GM12878 (cell line): ENCODE measurements around the gene BBS9.

Experiments
- ATF3 ChIP-seq: IDR thresholded peaks from 2 replicates; pipeline ENCODE4 v1.6.1; 2011; ENCODE audit warnings: low read depth, mild to moderate bottlenecking, low read length, moderate library complexity, borderline replicate concordance; ENCODE audit errors: extremely low read depth
- BRCA1 ChIP-seq: IDR thresholded peaks from 2 replicates; pipeline ENCODE4 v1.6.1; 2011; ENCODE audit warnings: low read depth, low read length, improper control_type of control experiment
- CHD1 ChIP-seq: IDR thresholded peaks from 2 replicates; pipeline ENCODE4 v1.6.1; 2012; ENCODE audit warnings: low read depth, low read length, improper control_type of control experiment
- CTCF ChIP-seq, 3 experiments: IDR thresholded peaks in 2 of 3; conservative IDR thresholded peaks in 1 of 3; 2 replicates each; pipeline ENCODE4 v1.5.1; 2011; ENCODE audit warnings: low read depth in 3 of 3, low read length in 3 of 3, mild to moderate bottlenecking in 3 of 3, control low read depth in 2 of 3, moderate library complexity in 2 of 3, inconsistent platforms in 1 of 3, mixed read lengths in 1 of 3; ENCODE audit not compliant: control insufficient read depth in 2 of 3, insufficient read depth in 1 of 3; ENCODE audit errors: extremely low read depth in 1 of 3
- KDM1A ChIP-seq: fragments of 200-600 bp; sonication (generic); IDR thresholded peaks from 2 replicates; pipeline ENCODE4 v1.6.1; 2016; ENCODE audit warnings: borderline replicate concordance
- MYB ChIP-seq: fragments of 150-350 bp; IDR thresholded peaks from 2 replicates; pipeline ENCODE4 v1.6.1; 2014; ENCODE audit warnings: mild to moderate bottlenecking, low read depth, low read length, borderline replicate concordance
- POLR2A ChIP-seq: IDR thresholded peaks from 2 replicates; pipeline ENCODE4 v1.6.1; 2011; ENCODE audit warnings: low read depth, mild to moderate bottlenecking, low read length
- RFX5 ChIP-seq: IDR thresholded peaks from 2 replicates; pipeline ENCODE4 v1.6.1; 2011; ENCODE audit warnings: low read depth, low read length, improper control_type of control experiment
- ZNF24 ChIP-seq: fragments of 450-650 bp; IDR thresholded peaks from 2 replicates; pipeline ENCODE4 v1.6.1; 2017; ENCODE audit warnings: antibody characterized with exemption, mild to moderate bottlenecking
- ZZZ3 ChIP-seq: IDR thresholded peaks from 2 replicates; pipeline ENCODE4 v1.6.1; 2011; ENCODE audit warnings: low read depth; ENCODE audit not compliant: control insufficient read depth, insufficient read length

GRCh38 chr7:33457039-33457438, 327.7 kb downstream of the BBS9 start:
- no peak for TF ChIP-seq KDM1A
- TF ChIP-seq ZNF24: no peak
- TF ChIP-seq RFX5: no peak
- no peak for TF ChIP-seq BRCA1
- no peak for TF ChIP-seq ATF3
- no peak for TF ChIP-seq CTCF (IDR thresholded peaks at IDR 0.05 in 2 of 3, conservative IDR thresholded peaks at IDR 0.05 in 1 of 3; ENCODE audit: control insufficient read depth in 2 of 3, extremely low read depth in 1 of 3, insufficient read depth in 1 of 3, low read depth in 3 of 3, low read length in 3 of 3)
- no peak for TF ChIP-seq ZZZ3
- no peak for TF ChIP-seq MYB
- TF ChIP-seq POLR2A: no peak
- no peak for TF ChIP-seq CHD1
